BJ (cell line): ENCODE measurements around the gene IRS2. TPM values are rescaled to one million over a fixed set of nuclear protein-coding genes. Genes with fewer than 3 reads are reported as not detected.

Experiments used
- CTCF ChIA-PET: fragments of 350-600 bp; formaldehyde crosslinking; extraction: SDS; loops from one replicate; lab custom pipeline; 2021; ENCODE audit warnings: antibody characterized with exemption, inconsistent platforms; lab: Yijun Ruan, JAX
- POLR2A ChIA-PET: fragments of 300-600 bp; sonication (Branson Sonifier 250); formaldehyde crosslinking; extraction: SDS; loops from one replicate; lab custom pipeline; 2021; ENCODE audit warnings: antibody characterized with exemption; lab: Charles Lee
- DNase-seq: peaks from one replicate; pipeline ENCODE4 v3.0.0-alpha.2; 2011; ENCODE audit warnings: low read depth
- H3K27me3 ChIP-seq: 2 replicates; pipeline ENCODE4 v1.6.0; 2011; ENCODE audit warnings: low read length; ENCODE audit not compliant: control insufficient read depth, insufficient read depth
- H3K36me3 ChIP-seq: 2 replicates; pipeline ENCODE4 v1.5.1; 2011; ENCODE audit warnings: low read length; ENCODE audit not compliant: control insufficient read depth, insufficient read depth
- H3K4me3 ChIP-seq: 2 replicates; pipeline ENCODE4 v1.5.1; 2011; ENCODE audit warnings: low read depth, mild to moderate bottlenecking, control low read depth, low read length
- polyA plus RNA-seq: library from polyadenylated mRNA; depleted of rRNA; stranded (reverse); fragments of >200 nt; gene quantifications from 2 replicates; pipeline ENCODE4 v1.2.3, GENCODE V29; 2011
- TF ChIP-seq, protein P1 (sequence below): IDR thresholded peaks from 2 replicates; pipeline ENCODE4 v1.5.1; 2011; ENCODE audit warnings: low read depth, mild to moderate bottlenecking, control low read depth, inconsistent platforms, low read length, moderate library complexity; ENCODE audit not compliant: insufficient read depth

IRS2 gene
- polyA plus RNA-seq, 1 experiment: 1.3 TPM

DNA sequence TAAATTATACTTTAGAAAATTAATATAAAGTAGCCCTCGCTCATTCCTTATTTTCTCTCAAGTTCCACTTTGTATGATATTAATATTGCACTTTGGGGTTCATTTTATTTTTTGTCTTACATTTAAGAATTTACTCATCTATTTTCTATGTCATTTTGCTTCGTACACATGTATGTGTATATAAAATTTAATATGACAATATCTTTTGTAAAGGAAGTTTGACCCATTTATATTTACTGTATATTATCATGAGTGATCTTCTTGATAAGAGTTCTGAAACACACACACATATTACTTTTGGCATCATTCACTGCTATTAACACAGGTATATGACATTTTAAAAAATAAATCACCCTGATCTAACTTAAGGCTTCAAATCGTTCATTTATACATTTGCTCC is 83.1 kb downstream of the IRS2 start:
- Histone ChIP-seq H3K4me3 (no peak overlapping the region), H3K27me3 (peaks cover 4% of the 10 kb centered on the region), H3K36me3 (no peaks in the 10 kb centered on the region)
- POLR2A ChIA-PET: no interaction called here
- CTCF ChIA-PET: no interaction called here
- DNase-seq: no peak
- TF ChIP-seq, protein P1, sequence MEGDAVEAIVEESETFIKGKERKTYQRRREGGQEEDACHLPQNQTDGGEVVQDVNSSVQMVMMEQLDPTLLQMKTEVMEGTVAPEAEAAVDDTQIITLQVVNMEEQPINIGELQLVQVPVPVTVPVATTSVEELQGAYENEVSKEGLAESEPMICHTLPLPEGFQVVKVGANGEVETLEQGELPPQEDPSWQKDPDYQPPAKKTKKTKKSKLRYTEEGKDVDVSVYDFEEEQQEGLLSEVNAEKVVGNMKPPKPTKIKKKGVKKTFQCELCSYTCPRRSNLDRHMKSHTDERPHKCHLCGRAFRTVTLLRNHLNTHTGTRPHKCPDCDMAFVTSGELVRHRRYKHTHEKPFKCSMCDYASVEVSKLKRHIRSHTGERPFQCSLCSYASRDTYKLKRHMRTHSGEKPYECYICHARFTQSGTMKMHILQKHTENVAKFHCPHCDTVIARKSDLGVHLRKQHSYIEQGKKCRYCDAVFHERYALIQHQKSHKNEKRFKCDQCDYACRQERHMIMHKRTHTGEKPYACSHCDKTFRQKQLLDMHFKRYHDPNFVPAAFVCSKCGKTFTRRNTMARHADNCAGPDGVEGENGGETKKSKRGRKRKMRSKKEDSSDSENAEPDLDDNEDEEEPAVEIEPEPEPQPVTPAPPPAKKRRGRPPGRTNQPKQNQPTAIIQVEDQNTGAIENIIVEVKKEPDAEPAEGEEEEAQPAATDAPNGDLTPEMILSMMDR: no peak
